Adrenal gland (tissue), 5 donors: Measurements from ENCODE around the gene ADGRG7.

Experiments
- CTCF ChIP-seq, 6 experiments: fragments of 450-650 bp in 4 of 6; fragments of 200-600 bp in 2 of 6; sonication (generic) in 1 of 6; IDR thresholded peaks; 1 replicate in 5 of 6; 2 replicates in 1 of 6; pipeline versions ENCODE4 v1.5.1 to v1.8.0; 2016 to 2021; ENCODE audit warnings: antibody characterized with exemption in 6 of 6, mild to moderate bottlenecking in 2 of 6, moderate library complexity in 1 of 6
- POLR2A ChIP-seq, 2 donors: fragments of 450-650 bp; IDR thresholded peaks; one replicate each; pipeline ENCODE4 v1.6.1; 2017; ENCODE audit warnings: antibody characterized with exemption in 2 of 2, mild to moderate bottlenecking in 2 of 2, moderate library complexity in 1 of 2
- donor health status: DM: no; HTN: no; CAD: no.

GRCh38 chr3:100574536-100574935 is 34.9 kb upstream of the ADGRG7 start:
- TF ChIP-seq CTCF (IDR thresholded peaks at IDR 0.05) (no peak), POLR2A (IDR thresholded peaks at IDR 0.05) (no peak)
